Stimulated activated CD8-positive, alpha-beta memory T cell treated with anti-CD3 and anti-CD28 coated beads, Interleukin-15, amount 100 ng/mL, for 48 hours (primary cell): Measurements from ENCODE around the gene TBX4.

Experiments used
- DNase-seq, 2 donors: peaks; one replicate each; pipeline ENCODE4 v3.0.0-alpha.2; 2020; ENCODE audit warnings: low read depth in 2 of 2

TBX4 gene

GRCh38 chr17:61454381-61455323, 2.4 kb downstream of the TBX4 start:
- no peak for DNase-seq

- DNase-seq, result no peak
Observed at GRCh38 chr17:61455324-61456060, 3.3 kb downstream of the TBX4 start.

DNA sequence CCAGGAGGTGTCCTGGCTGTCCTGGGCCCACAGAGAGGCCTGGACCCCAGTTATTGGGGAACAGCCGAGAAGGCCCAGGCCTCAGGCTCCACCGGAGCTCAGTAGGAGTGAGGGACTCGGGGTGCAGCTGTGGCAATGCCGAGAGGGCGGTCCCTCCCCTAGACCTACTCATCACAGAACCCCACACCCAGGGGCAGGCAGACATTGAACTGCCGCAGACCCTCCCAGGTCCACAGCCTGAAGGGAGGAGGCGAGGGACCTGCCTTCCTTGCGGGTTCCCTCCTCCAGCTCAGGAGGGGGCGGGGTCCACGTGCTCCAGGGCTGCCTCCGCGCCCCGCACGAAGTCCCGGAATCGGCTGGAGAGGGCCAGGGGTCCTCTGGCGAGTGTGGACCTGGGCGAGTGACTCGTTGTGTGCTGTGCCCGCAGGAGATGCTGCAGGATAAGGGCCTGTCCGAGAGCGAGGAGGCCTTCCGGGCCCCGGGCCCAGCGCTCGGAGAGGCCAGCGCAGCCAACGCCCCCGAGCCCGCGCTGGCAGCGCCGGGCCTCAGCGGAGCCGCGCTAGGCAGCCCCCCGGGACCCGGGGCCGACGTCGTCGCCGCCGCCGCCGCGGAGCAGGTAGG, 3.9 kb downstream of the TBX4 start:
- DNase-seq, result no peak

DNA sequence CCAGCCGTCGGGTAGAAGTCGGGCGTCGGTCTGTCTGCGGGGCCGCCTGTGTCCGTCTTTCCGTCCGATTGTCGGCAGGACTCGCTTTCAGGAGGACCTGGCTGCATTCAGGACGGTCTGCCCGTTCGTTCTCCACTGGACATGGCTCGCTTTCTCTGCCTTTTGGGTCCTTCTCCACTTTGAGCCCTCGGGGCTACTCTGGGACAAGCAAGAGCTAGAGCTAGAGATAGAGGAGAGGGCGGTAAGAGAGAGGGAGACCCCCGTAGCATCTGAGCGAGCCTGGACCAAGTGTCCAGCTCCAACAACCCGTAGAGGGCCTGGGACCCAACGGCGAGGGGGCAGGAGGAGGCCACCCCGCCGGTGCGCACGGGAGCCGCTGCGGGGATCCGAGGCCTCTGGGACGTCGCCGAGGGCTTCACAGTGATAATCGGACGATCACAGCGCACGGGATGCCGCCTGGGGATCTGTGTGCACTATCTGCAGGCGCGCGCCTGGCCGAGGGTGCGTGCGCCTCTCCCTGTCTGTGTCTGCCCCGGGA, 4.5 kb downstream of the TBX4 start:
- DNase-seq, result no peak

- no peak for DNase-seq
Observed at GRCh38 chr17:61457226-61457983, 5.2 kb downstream of the TBX4 start.

- DNase-seq, result no peak
Observed at GRCh38 chr17:61458000-61458399, 5.8 kb downstream of the TBX4 start.

GRCh38 chr17:61458421-61459141, 6.4 kb downstream of the TBX4 start:
- no peak for DNase-seq

DNA sequence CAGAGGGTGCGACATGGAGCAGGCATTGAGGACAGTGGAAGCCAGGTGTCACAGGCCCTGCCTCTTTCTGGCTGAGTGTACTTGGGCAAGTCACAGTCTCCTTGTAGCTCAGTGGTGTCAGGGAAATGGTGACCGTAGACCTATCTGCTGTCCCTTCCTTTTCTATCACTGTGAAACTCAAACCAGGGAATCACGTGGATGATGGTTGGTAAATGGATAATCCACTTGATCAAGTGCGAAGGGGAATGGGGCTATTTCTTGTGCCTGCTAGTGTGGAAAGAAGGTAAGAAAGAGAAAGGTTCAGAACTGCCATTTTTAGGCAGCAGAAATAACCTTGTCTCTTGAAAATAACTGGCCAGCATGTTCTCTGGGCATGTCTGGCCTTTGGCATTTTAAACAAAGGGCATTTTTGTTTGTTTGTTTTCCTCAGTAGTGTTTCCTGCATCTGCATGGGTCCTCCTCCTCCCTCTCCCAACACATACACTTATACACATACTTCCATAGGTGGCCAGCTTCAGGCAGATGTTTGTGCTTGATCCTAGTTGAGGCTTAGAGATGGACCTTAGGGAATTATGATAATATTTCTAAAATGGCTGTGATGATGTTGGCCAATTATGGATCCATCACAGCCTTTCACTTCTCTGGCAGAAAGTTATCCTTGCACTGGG, 7.1 kb downstream of the TBX4 start:
- no peak for DNase-seq

DNA sequence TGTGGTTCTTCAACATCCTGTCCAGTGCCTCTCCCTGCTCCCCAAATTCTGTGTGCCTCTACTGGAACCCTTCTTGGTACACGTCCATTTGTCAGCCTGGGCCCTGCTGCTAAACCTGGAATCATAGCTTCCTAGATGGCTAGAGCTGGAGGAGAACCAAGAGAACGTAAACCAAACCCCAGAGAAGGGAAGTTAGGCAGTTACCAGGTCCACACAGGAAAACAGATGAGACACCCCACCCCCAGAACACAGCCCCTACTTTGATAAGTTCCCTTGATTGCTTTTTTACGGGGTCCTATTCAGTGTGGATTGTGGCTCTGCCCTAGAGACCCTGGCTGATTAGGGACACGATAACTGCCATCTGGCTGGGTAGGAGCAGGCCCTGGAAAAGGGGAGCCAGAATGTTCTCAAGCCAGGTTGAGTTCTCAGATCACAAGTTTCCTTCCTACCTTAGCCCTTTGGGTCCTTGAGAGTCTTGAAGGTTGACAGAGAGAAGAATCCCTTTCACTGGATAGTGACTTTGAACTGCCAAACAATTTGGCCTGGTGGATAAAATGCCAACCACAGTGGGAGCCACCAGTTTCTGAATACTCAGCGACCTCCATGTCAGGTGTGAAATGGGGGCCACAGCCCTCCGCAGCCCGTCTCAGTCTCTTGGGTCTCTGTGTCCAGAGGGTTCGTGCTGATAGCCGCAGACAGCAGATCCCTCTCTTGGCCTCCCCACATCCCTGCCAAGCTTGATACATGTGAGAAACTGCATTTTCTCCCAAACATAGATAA, 7.9 kb downstream of the TBX4 start:
- DNase-seq, result no peak

GRCh38 chr17:61460796-61461585, 8.8 kb downstream of the TBX4 start:
- DNase-seq, result no peak

DNA sequence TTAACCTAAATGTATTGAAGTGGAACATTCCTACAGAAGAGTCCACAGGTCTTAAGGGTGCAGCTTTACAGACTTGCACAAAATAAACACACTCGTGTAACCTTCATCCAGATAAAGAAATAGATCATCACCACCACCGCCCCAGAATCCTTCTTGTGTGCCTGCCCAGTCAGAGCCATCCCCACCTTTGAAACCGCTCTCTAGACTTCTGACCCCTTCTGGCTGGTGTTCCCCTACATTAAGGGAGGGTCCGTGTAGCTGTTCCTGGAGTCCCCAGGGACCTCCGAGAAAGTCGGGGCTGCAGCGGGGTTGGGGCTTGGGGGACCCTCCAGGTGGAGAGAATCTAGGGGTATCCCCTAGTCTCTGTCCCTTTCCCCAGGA, 9.4 kb downstream of the TBX4 start:
- no peak for DNase-seq

DNA sequence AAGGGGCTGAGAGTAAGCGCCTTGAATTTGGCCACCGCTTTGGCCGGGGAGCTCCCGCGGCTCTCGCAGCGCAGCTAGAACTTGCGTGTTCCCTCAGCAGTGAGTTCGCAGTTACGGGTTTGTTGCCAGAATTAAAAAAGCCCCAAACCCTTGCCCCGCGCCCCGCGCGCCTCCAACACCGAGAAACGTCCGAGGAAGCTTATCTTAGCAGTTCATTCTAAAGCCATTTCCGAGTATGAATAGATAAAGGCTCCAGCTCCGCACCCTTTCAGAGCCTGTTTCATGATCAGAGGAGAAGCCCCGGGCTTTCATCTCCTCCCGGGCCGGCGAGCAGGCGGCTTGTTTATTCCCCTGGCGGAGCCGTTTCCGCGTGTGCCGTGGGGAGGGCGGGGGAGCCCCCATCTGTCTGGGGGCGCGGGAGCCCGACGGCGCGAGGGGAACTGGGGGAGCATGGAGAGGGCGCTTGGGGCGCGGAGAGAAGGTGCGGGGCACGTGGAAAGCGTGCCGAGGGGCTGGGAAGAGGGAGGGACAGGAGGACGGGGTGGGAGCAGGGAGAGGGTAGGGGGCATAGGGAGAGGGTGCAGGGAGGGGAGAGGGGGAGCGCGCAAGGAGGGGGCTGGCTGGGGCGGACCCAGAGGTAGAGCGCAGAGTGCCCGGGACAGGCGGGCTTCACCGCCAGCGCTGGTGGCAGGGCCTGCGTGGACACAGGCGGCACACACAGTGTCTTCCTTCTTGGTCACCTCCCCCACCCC, 9.9 kb downstream of the TBX4 start:
- DNase-seq, result no peak

DNA sequence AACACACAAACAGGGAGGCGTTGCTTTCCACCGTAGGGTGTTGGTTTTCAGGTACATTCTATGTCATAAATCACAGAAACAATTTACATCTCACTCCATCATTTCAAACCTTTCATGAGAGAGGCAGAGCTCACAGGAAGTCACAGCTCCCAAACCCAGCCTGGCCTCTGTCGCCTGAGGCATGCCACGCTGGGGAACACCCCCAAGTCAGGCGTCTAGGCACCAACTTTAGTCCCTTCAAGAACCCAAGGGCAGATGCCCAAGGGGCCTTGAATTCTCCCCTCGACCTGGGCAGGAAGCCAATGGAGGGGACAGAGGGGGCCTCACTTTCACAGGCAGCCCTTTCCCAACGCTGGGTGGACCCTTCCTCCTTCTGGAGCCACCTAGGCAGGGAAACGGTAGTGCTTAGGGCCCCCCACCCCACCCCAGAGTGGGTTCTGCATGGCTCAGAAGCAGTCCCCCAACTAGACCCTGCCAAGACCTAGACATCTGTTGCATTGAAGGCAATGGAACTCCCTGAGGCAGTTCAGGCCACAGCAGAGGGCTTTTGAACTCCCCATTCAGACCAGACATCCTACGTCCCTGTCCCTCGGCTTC, 10.6 kb downstream of the TBX4 start:
- DNase-seq, result no peak

DNA sequence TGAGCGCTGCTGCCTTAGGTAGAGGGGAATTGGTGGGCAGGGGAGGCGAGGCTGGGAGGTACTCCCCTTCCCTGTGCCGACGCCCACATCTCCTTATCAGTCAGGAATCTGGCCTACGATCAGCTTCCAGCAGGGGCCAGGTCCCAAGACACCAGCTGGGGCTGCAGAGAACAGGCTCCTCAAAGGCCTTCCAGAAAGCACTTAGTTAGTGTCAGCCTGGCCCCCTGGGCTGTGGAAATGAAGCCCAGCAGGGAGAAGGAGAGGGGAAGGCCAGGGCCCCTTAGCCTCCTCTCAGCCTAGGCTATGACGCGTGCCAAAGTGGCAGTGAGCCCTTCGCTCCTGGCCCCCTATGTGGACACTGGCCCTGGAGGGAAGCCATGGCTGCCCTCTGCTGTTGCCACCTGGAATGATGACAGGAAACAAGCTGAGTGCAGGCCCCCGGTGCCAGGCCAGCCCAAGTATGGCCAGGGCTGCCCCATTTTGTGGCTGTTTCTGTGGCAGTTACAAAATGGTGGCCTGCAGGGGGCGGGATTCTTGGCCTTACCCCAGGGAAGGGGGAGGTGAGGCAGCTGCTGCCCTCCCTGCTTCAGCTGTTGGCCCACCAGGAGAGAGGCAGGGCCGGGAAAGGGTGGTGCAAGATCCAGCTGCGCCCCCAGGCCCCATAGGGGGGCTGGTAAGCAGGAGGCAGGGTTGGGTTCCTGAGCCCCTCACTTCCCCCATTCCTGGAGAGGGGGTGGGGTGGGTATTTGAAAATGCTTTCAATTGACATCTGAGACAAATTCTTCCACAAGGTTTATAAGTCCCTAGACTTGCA, 11.3 kb downstream of the TBX4 start:
- no peak for DNase-seq

- no peak for DNase-seq
Observed at GRCh38 chr17:61464130-61464842, 12.1 kb downstream of the TBX4 start.

GRCh38 chr17:61464843-61465180, 12.6 kb downstream of the TBX4 start:
- no peak for DNase-seq
